Stomach (tissue), 4 donors: Measurements from ENCODE around the gene CAMK1G.

ENCODE experiments used
- POLR2A ChIP-seq, 4 donors: fragments of 450-650 bp; IDR thresholded peaks; one replicate each; pipeline ENCODE4 v1.6.1; 2016; ENCODE audit warnings: antibody characterized with exemption in 4 of 4, control low read depth in 2 of 4, mild to moderate bottlenecking in 1 of 4, moderate library complexity in 1 of 4
- POLR2AphosphoS5 ChIP-seq, 3 donors: sonication (generic); formaldehyde crosslinking; IDR thresholded peaks; one replicate each; pipeline ENCODE4 v1.6.1; 2016; ENCODE audit warnings: antibody characterized with exemption in 3 of 3
- TF ChIP-seq, protein P1 (sequence below), 7 experiments: fragments of 450-650 bp in 4 of 7; fragments of 200-600 bp in 3 of 7; sonication (generic) in 3 of 7; IDR thresholded peaks; one replicate each; pipeline ENCODE4 v1.5.1; 2016 to 2019; ENCODE audit warnings: antibody characterized with exemption in 7 of 7, control low read depth in 2 of 7, mild to moderate bottlenecking in 1 of 7

DNA sequence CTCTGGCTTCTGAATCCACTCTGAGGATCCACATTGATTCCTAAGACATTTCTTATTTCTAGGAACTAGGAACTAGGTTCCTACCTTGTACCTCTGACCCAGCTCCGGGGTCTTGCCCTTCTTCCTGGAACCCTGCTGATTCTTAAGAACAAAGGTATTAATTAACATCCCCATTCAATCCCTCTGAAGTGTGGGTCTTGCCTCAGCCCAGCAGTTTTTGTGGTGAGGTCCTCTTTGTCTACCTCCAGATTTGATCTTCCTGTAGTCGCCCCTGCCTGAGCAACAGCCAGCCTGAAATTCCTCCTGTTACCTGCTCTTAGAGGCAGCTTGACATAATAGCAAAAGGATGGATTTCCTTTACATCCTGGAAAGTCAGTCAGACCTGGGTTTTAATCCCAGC, 46.7 kb upstream of the CAMK1G start:
- TF ChIP-seq, protein P1, sequence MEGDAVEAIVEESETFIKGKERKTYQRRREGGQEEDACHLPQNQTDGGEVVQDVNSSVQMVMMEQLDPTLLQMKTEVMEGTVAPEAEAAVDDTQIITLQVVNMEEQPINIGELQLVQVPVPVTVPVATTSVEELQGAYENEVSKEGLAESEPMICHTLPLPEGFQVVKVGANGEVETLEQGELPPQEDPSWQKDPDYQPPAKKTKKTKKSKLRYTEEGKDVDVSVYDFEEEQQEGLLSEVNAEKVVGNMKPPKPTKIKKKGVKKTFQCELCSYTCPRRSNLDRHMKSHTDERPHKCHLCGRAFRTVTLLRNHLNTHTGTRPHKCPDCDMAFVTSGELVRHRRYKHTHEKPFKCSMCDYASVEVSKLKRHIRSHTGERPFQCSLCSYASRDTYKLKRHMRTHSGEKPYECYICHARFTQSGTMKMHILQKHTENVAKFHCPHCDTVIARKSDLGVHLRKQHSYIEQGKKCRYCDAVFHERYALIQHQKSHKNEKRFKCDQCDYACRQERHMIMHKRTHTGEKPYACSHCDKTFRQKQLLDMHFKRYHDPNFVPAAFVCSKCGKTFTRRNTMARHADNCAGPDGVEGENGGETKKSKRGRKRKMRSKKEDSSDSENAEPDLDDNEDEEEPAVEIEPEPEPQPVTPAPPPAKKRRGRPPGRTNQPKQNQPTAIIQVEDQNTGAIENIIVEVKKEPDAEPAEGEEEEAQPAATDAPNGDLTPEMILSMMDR (IDR thresholded peaks at IDR 0.05): no peak
- TF ChIP-seq POLR2A (IDR thresholded peaks at IDR 0.05) (no peak), POLR2AphosphoS5 (IDR thresholded peaks at IDR 0.05) (no peak)
